ENCODE measurements around the gene ARCN1. TPM values are rescaled to one million over a fixed set of nuclear protein-coding genes. Genes with fewer than 3 reads are reported as not detected.
"Not testable (repeated sequence)": the region's sequence is repeated elsewhere in the genome, so short reads cannot be mapped to it uniquely, and the experiment has no call there.

ARCN1 gene
- polyA plus RNA-seq, 2 donors = 44.7 to 58.0 TPM

GRCh38 chr11:118609380-118610224, 37.4 kb downstream of the ARCN1 start:
- 34 to 43% methylated on average over 53 to 57 of the region's 57 CpGs for WGBS, 2 donors
- Histone ChIP-seq H3K4me3 (ENCODE audit: low read depth in 1 of 2, low read length in 2 of 2) (peak overlapping the region; percentile 29 to 41), H3K27me3 (ENCODE audit: control insufficient read depth in 1 of 2, insufficient read depth in 2 of 2, low read length in 2 of 2) (no peaks in the 10 kb centered on the region), H3K36me3 (ENCODE audit: control insufficient read depth in 2 of 2, insufficient read depth in 2 of 2, low read length in 1 of 2) (no peaks in the 10 kb centered on the region), H3K9me3 (ENCODE audit: control insufficient read depth in 2 of 2, insufficient read depth in 1 of 2, low read depth in 1 of 2, low read length in 1 of 2) (peaks cover 0 to 4% of the 10 kb centered on the region in 2 donors), H3K27ac (ENCODE audit: low read depth in 2 of 2, low read length in 1 of 2) (peak overlapping the region; percentile 76 to 90), H3K4me1 (ENCODE audit: control insufficient read depth in 2 of 2, insufficient read depth in 2 of 2, low read length in 1 of 2) (peaks cover 2 to 12% of the 10 kb centered on the region in 2 donors)

GRCh38 chr11:118610225-118610772, 38.1 kb downstream of the ARCN1 start:
- Histone ChIP-seq H3K36me3 (ENCODE audit: control insufficient read depth in 2 of 2, insufficient read depth in 2 of 2, low read length in 1 of 2) (no peaks in the 10 kb centered on the region), H3K9me3 (ENCODE audit: control insufficient read depth in 2 of 2, insufficient read depth in 1 of 2, low read depth in 1 of 2, low read length in 1 of 2) (peaks cover 0 to 4% of the 10 kb centered on the region in 2 donors), H3K27ac (ENCODE audit: low read depth in 2 of 2, low read length in 1 of 2) (peak overlapping the region; percentile 5 to 90), H3K4me3 (ENCODE audit: low read depth in 1 of 2, low read length in 2 of 2) (peak overlapping the region; percentile 29 to 41), H3K4me1 (ENCODE audit: control insufficient read depth in 2 of 2, insufficient read depth in 2 of 2, low read length in 1 of 2) (peaks cover 2 to 12% of the 10 kb centered on the region in 2 donors), H3K27me3 (ENCODE audit: control insufficient read depth in 1 of 2, insufficient read depth in 2 of 2, low read length in 2 of 2) (no peaks in the 10 kb centered on the region)
- 29 to 31% methylated on average over 41 to 42 of the region's 42 CpGs for WGBS, 2 donors

GRCh38 chr11:118610773-118611432, 38.7 kb downstream of the ARCN1 start:
- peaks cover 2 to 12% of the 10 kb centered on the region in 2 donors for H3K4me1 ChIP-seq (ENCODE audit: control insufficient read depth in 2 of 2, insufficient read depth in 2 of 2, low read length in 1 of 2)
- 4 to 5% methylated on average over 36 to 54 of the region's 54 CpGs for WGBS, 2 donors
- peak overlapping the region; percentile 29 to 36 for H3K4me3 ChIP-seq (ENCODE audit: low read depth in 1 of 2, low read length in 2 of 2)
- peak overlapping the region; percentile 5 to 90 for H3K27ac ChIP-seq (ENCODE audit: low read depth in 2 of 2, low read length in 1 of 2)
- H3K9me3 ChIP-seq (ENCODE audit: control insufficient read depth in 2 of 2, insufficient read depth in 1 of 2, low read depth in 1 of 2, low read length in 1 of 2) = peaks cover 0 to 4% of the 10 kb centered on the region in 2 donors
- no peaks in the 10 kb centered on the region for H3K27me3 ChIP-seq (ENCODE audit: control insufficient read depth in 1 of 2, insufficient read depth in 2 of 2, low read length in 2 of 2)
- H3K36me3 ChIP-seq (ENCODE audit: control insufficient read depth in 2 of 2, insufficient read depth in 2 of 2, low read length in 1 of 2) = peaks cover 0 to under 1% of the 10 kb centered on the region in 2 donors

DNA sequence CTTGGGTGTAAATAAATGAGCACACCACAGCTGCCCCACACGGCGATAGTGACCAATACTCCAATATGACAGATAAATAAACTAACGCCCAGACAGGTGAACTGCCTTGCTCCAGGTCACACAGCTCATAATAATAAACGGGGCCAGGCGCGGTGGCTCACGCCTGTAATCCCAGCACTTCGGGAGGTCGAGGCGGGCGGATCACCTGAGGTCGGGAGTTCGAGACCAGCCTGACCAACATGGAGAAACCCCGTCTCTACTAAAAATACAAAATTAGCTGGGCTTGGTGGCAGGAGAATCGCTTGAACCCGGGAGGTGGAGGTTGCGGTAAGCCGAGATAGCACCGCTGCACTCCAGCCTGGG, 39.2 kb downstream of the ARCN1 start:
- H3K27ac ChIP-seq (ENCODE audit: low read depth in 2 of 2, low read length in 1 of 2); H3K4me3 ChIP-seq (ENCODE audit: low read depth in 1 of 2, low read length in 2 of 2); H3K36me3 ChIP-seq (ENCODE audit: control insufficient read depth in 2 of 2, insufficient read depth in 2 of 2, low read length in 1 of 2); H3K27me3 ChIP-seq (ENCODE audit: control insufficient read depth in 1 of 2, insufficient read depth in 2 of 2, low read length in 2 of 2); H3K9me3 ChIP-seq (ENCODE audit: control insufficient read depth in 2 of 2, insufficient read depth in 1 of 2, low read depth in 1 of 2, low read length in 1 of 2): not testable (repeated sequence)
- 67 to 72% methylated on average over 19 of the region's 19 CpGs for WGBS, 2 donors
- H3K4me1 ChIP-seq (ENCODE audit: control insufficient read depth in 2 of 2, insufficient read depth in 2 of 2, low read length in 1 of 2) = peaks cover 2 to 12% of the 10 kb centered on the region in 2 donors

DNA sequence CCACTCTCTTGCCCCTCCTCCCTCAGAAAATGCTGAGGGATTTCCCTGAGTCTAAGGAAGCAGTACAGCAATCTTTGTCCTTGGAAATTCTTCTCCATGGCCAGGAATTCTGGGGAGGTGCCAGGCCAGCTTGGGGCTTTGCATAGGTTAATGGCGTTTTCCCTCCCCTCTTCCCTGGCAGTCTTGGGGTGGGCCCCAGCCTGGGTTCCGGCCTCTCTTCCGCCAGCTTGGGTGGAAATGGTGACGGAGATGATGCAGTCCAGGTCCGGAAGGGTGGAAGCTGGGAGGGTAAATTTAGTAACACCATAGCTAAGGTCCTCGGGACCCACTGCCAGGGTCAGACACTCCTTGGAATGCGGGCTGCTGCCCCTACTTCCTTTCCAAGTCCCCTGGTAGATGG, 40.2 kb downstream of the ARCN1 start:
- H3K27me3 ChIP-seq (ENCODE audit: control insufficient read depth in 1 of 2, insufficient read depth in 2 of 2, low read length in 2 of 2) = no peaks in the 10 kb centered on the region
- no peak overlapping the region for H3K4me3 ChIP-seq (ENCODE audit: low read depth in 1 of 2, low read length in 2 of 2)
- peaks cover 2 to 12% of the 10 kb centered on the region in 2 donors for H3K4me1 ChIP-seq (ENCODE audit: control insufficient read depth in 2 of 2, insufficient read depth in 2 of 2, low read length in 1 of 2)
- H3K36me3 ChIP-seq (ENCODE audit: control insufficient read depth in 2 of 2, insufficient read depth in 2 of 2, low read length in 1 of 2) = peaks cover 2 to 3% of the 10 kb centered on the region in 2 donors
- peaks cover 0 to 4% of the 10 kb centered on the region in 2 donors for H3K9me3 ChIP-seq (ENCODE audit: control insufficient read depth in 2 of 2, insufficient read depth in 1 of 2, low read depth in 1 of 2, low read length in 1 of 2)
- H3K27ac ChIP-seq (ENCODE audit: low read depth in 2 of 2, low read length in 1 of 2) = peak overlapping the region; percentile 23 to 51
- 67 to 68% methylated on average over 7 of the region's 7 CpGs for WGBS, 2 donors

- 83 to 89% methylated on average over 7 of the region's 7 CpGs for WGBS, 2 donors
- no peaks in the 10 kb centered on the region for H3K27me3 ChIP-seq (ENCODE audit: control insufficient read depth in 1 of 2, insufficient read depth in 2 of 2, low read length in 2 of 2)
- no peaks in the 10 kb centered on the region for H3K9me3 ChIP-seq (ENCODE audit: control insufficient read depth in 2 of 2, insufficient read depth in 1 of 2, low read depth in 1 of 2, low read length in 1 of 2)
- peaks cover 2 to 3% of the 10 kb centered on the region in 2 donors for H3K36me3 ChIP-seq (ENCODE audit: control insufficient read depth in 2 of 2, insufficient read depth in 2 of 2, low read length in 1 of 2)
- peaks cover 0 to 11% of the 10 kb centered on the region in 2 donors for H3K4me1 ChIP-seq (ENCODE audit: control insufficient read depth in 2 of 2, insufficient read depth in 2 of 2, low read length in 1 of 2)
- H3K4me3 ChIP-seq (ENCODE audit: low read depth in 1 of 2, low read length in 2 of 2) = no peak overlapping the region
- no peak overlapping the region for H3K27ac ChIP-seq (ENCODE audit: low read depth in 2 of 2, low read length in 1 of 2)
Observed at GRCh38 chr11:118614511-118614910, 42.3 kb downstream of the ARCN1 start.

GRCh38 chr11:118615282-118615975, 43.2 kb downstream of the ARCN1 start:
- no peaks in the 10 kb centered on the region for H3K27me3 ChIP-seq (ENCODE audit: control insufficient read depth in 1 of 2, insufficient read depth in 2 of 2, low read length in 2 of 2)
- H3K27ac ChIP-seq (ENCODE audit: low read depth in 2 of 2, low read length in 1 of 2) = no peak overlapping the region
- no peak overlapping the region for H3K4me3 ChIP-seq (ENCODE audit: low read depth in 1 of 2, low read length in 2 of 2)
- H3K4me1 ChIP-seq (ENCODE audit: control insufficient read depth in 2 of 2, insufficient read depth in 2 of 2, low read length in 1 of 2) = peaks cover 0 to 13% of the 10 kb centered on the region in 2 donors
- no peaks in the 10 kb centered on the region for H3K9me3 ChIP-seq (ENCODE audit: control insufficient read depth in 2 of 2, insufficient read depth in 1 of 2, low read depth in 1 of 2, low read length in 1 of 2)
- H3K36me3 ChIP-seq (ENCODE audit: control insufficient read depth in 2 of 2, insufficient read depth in 2 of 2, low read length in 1 of 2) = peaks cover 2 to 3% of the 10 kb centered on the region in 2 donors
- WGBS, 2 donors = 88 to 91% methylated on average over 6 of the region's 6 CpGs

- H3K27me3 ChIP-seq (ENCODE audit: control insufficient read depth in 1 of 2, insufficient read depth in 2 of 2, low read length in 2 of 2) = no peaks in the 10 kb centered on the region
- 83 to 90% methylated on average over 5 of the region's 5 CpGs for WGBS, 2 donors
- H3K36me3 ChIP-seq (ENCODE audit: control insufficient read depth in 2 of 2, insufficient read depth in 2 of 2, low read length in 1 of 2) = peaks cover 2 to 3% of the 10 kb centered on the region in 2 donors
- H3K4me1 ChIP-seq (ENCODE audit: control insufficient read depth in 2 of 2, insufficient read depth in 2 of 2, low read length in 1 of 2) = peaks cover 0 to 15% of the 10 kb centered on the region in 2 donors
- H3K9me3 ChIP-seq (ENCODE audit: control insufficient read depth in 2 of 2, insufficient read depth in 1 of 2, low read depth in 1 of 2, low read length in 1 of 2) = no peaks in the 10 kb centered on the region
- no peak overlapping the region for H3K4me3 ChIP-seq (ENCODE audit: low read depth in 1 of 2, low read length in 2 of 2)
- peak overlapping the region in 1 of 2 donors; percentile 35 for H3K27ac ChIP-seq (ENCODE audit: low read depth in 2 of 2, low read length in 1 of 2)
Observed at GRCh38 chr11:118615976-118616371, 43.8 kb downstream of the ARCN1 start.

All from esophagus (tissue), 2 donors.